ENCODE data around the gene TEX44.

The TEX44 gene

DNA sequence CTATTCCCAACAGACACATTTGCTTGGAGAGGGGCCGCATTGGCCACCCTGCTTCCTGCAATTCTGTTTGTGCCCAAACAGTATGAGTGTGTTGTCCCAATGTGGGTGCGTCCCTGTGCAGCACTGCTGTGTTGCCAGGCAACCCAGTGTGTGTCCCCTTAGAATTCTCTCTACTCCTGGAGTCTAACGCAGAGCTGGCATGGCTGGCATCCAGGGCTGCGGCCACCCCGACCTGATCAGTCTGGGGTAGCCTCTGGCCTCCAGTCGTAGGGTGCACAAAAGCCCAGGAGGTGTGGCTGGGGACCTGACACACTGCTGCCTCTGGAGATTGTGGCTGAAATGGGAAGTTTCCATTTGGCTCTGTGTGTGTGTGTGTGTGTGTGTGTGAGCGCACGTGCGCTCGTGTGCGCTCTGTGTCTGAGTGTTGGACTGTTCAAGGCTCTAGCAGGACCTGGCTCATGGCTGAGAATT lies 48.0 kb downstream of the TEX44 start:
- DNase-seq = no peak

DNA sequence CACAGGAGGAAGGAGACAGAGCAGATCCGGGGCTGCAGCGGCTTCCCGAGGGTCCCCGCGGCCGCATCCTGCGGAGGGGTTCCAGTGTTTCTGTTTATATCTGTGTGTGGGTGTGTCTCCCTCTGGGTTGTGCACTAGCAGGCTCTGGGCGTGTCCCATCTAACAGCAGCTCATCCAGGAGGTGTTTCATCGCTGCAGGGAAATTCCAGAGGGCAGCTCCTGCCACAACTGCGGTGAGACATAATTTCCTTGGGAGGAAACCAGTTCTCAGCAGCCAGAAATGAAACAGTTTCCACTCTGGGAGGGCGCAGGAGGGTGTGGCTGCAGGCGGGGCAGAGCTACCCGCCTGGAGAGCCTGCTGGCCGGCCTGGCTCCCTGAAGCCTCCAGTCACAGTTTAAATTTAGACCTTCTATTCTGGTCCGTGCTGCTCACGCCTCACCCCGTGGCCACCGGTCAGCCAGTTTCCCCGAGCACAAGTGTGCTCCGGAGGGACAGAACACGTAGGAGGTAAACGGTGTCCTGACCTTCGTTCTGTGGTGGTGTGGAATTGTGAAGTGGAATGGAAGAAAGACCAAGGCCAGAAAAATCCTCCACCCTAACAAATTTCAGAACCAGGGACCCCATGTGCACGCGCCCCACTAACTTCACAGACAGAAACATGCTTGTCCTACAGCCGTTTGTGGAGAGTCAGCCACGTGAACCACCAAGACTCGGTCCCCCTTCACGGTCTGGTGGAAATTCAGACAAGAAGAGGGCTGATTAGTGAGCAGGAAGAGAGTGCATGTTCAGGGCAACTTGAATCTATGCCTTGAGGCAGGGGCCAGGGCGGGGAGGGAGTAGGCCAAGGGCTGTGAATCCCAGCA lies 50.2 kb downstream of the TEX44 start:
- no peak for DNase-seq

DNA sequence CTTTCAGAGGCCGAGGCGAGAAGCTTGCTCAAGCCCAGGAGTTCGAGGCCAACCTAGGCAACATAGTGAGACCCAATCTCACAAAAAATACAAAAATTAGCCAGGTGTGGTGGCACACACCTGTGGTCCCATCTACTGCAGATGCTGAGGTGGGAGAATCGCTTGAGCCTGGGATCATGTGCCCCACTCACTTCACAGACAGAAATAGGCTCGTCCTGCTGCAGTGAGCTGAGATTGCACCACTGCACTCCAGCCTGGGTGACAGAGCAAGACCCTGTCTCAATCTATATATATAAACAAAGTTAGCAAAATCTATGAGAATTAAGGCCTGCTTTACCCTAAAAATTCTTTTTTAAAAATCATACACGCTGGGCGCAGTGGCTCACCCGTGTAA lies 50.8 kb downstream of the TEX44 start:
- no peak for DNase-seq
